Caco-2 (cell line): ENCODE measurements around the gene PARVG. TPM values are rescaled to one million over a fixed set of nuclear protein-coding genes. Genes with fewer than 3 reads are reported as not detected.

Experiments
- Bru-seq: library from RNA; stranded (reverse); fragments of 400-500 nt; gene quantifications from one replicate; lab custom pipeline; 2021; lab: Mats Ljungman, UMichigan
- BruChase-seq, 2 experiments: library from RNA; stranded (reverse); fragments of 400-500 nt; gene quantifications; one replicate each; lab custom pipeline; 2021; lab: Mats Ljungman, UMichigan
- BruUV-seq: library from RNA; stranded (reverse); fragments of 400-500 nt; replicated peaks from 2 replicates; lab custom pipeline; 2021; lab: Mats Ljungman, UMichigan
- CTCF ChIA-PET: fragments of 300-600 bp; sonication (Branson Sonifier 250); formaldehyde crosslinking; loops from one replicate; lab custom pipeline; 2022; ENCODE audit warnings: antibody characterized with exemption; lab: Charles Lee
- POLR2A ChIA-PET: fragments of 300-600 bp; sonication (Branson Sonifier 250); formaldehyde crosslinking; loops from one replicate; lab custom pipeline; 2022; ENCODE audit warnings: antibody characterized with exemption; lab: Charles Lee
- DNase-seq, 2 experiments: peaks; one replicate each; pipeline versions ENCODE4 v3.0.0 to v3.0.0-alpha.2; 2020 to 2022
- H3K27me3 ChIP-seq: replicated peaks from 2 replicates; pipeline ENCODE4 v1.6.0; 2011; ENCODE audit warnings: low read length; ENCODE audit not compliant: control insufficient read depth, insufficient read depth
- H3K36me3 ChIP-seq: 2 replicates; pipeline ENCODE4 v1.5.1; 2011; ENCODE audit warnings: low read length; ENCODE audit not compliant: control insufficient read depth, insufficient read depth
- H3K4me1 ChIP-seq: fragments of 250-450 bp; sonication (Bioruptor Pico); 2 replicates; pipeline ENCODE4 v1.5.1; 2020; ENCODE audit warnings: mild to moderate bottlenecking
- H3K4me3 ChIP-seq: 2 replicates; pipeline ENCODE4 v1.5.1; 2011; ENCODE audit warnings: low read depth, mild to moderate bottlenecking, control low read depth, low read length
- H3K9me3 ChIP-seq: fragments of 250-450 bp; sonication (Bioruptor Pico); 2 replicates; pipeline ENCODE4 v1.5.1; 2020; ENCODE audit warnings: mild to moderate bottlenecking, moderate library complexity
- H3K27ac Mint-ChIP-seq: one replicate; pipeline ENCODE4 v1.8.0; 2022; ENCODE audit warnings: mixed read lengths; ENCODE audit not compliant: unreplicated experiment
- H3K27me3 Mint-ChIP-seq: one replicate; pipeline ENCODE4 v1.8.0; 2022; ENCODE audit warnings: mixed read lengths; ENCODE audit not compliant: insufficient read depth, unreplicated experiment
- H3K36me3 Mint-ChIP-seq: one replicate; pipeline ENCODE4 v1.8.0; 2022; ENCODE audit warnings: mild to moderate bottlenecking, mixed read lengths; ENCODE audit not compliant: insufficient read depth, unreplicated experiment
- H3K4me1 Mint-ChIP-seq: one replicate; pipeline ENCODE4 v1.8.0; 2022; ENCODE audit warnings: low read depth, mixed read lengths; ENCODE audit not compliant: unreplicated experiment
- H3K4me3 Mint-ChIP-seq: one replicate; pipeline ENCODE4 v1.8.0; 2022; ENCODE audit warnings: mild to moderate bottlenecking, moderate library complexity, mixed read lengths; ENCODE audit not compliant: unreplicated experiment
- H3K9me3 Mint-ChIP-seq: one replicate; pipeline ENCODE4 v1.8.0; 2022; ENCODE audit warnings: mixed read lengths; ENCODE audit not compliant: unreplicated experiment
- CTCF ChIP-seq, 2 experiments: fragments of 200-600 bp in 1 of 2; IDR thresholded peaks; 1 replicate in 1 of 2; 2 replicates in 1 of 2; pipeline versions ENCODE4 v1.5.1 to v1.8.0; 2011 to 2022; ENCODE audit warnings: antibody characterized with exemption in 1 of 2, control low read depth in 1 of 2, inconsistent platforms in 1 of 2, low read depth in 1 of 2, low read length in 1 of 2, mild to moderate bottlenecking in 1 of 2, moderate library complexity in 1 of 2; ENCODE audit not compliant: insufficient read depth in 1 of 2, severe bottlenecking in 1 of 2, unreplicated experiment in 1 of 2
- intact Hi-C: fragments of 100-400 bp; cut with micrococcal nuclease; formaldehyde crosslinking; loops from one replicate; pipeline ENCODE4 v1.10.0; 2022; ENCODE audit not compliant: unreplicated experiment
- long read RNA-seq: library from polyadenylated mRNA; stranded (forward); transcript quantifications from one replicate; pipeline ENCODE4 v2.0.0, GENCODE V29; 2022
- total RNA-seq: library from RNA; stranded (reverse); gene quantifications from 2 replicates; pipeline ENCODE4 v1.2.3, GENCODE V29; 2022

PARVG gene, protein sequence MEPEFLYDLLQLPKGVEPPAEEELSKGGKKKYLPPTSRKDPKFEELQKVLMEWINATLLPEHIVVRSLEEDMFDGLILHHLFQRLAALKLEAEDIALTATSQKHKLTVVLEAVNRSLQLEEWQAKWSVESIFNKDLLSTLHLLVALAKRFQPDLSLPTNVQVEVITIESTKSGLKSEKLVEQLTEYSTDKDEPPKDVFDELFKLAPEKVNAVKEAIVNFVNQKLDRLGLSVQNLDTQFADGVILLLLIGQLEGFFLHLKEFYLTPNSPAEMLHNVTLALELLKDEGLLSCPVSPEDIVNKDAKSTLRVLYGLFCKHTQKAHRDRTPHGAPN
- total RNA-seq: not detected in 2 replicates
- percentile 18 among the genes with signal in this experiment for Bru-seq, nascent RNA
- BruChase-seq, experiment 1, labeled RNA remaining after a 2-hour chase: percentile 14 among the genes with signal in this experiment
- BruChase-seq, experiment 2, labeled RNA remaining after a 6-hour chase: percentile 13 among the genes with signal in this experiment
- long read RNA-seq: 0 reads

- POLR2A ChIA-PET: no interaction called here
- H3K4me3 Mint-ChIP-seq: no peak within 1 kb of the TSS
- Histone ChIP-seq H3K4me1 (no peaks in the 10 kb centered on the region), H3K36me3 (no peaks in the 10 kb centered on the region), H3K9me3 (no peaks in the 10 kb centered on the region), H3K4me3 (no peak within 1 kb of the TSS), H3K27me3 (peaks cover 1% of the 10 kb centered on the region; the same call in 1 of the 2 replicates)
- no peak for DNase-seq
- peaks cover 20% of the 10 kb centered on the region for H3K27me3 Mint-ChIP-seq
- H3K36me3 Mint-ChIP-seq: no peaks in the 10 kb centered on the region
- CTCF ChIA-PET: no interaction called here
- intact Hi-C loops: no loop called here
- H3K27ac Mint-ChIP-seq: no peak within 1 kb of the TSS
- H3K9me3 Mint-ChIP-seq: no peaks in the 10 kb centered on the region
- TF ChIP-seq CTCF (IDR thresholded peaks at IDR 0.05; ENCODE audit: insufficient read depth in 1 of 2, low read depth in 1 of 2, low read length in 1 of 2, severe bottlenecking in 1 of 2, unreplicated experiment in 1 of 2): no peak
- BruUV-seq: no TSS peak
- H3K4me1 Mint-ChIP-seq: no peaks in the 10 kb centered on the region
Observed at GRCh38 chr22:44180706-44181032, at the start of gene PARVG. Gene PARVG (plus strand): TSS chr22:44180925. CDS start chr22:44183330, 2,405 bp downstream.

DNA sequence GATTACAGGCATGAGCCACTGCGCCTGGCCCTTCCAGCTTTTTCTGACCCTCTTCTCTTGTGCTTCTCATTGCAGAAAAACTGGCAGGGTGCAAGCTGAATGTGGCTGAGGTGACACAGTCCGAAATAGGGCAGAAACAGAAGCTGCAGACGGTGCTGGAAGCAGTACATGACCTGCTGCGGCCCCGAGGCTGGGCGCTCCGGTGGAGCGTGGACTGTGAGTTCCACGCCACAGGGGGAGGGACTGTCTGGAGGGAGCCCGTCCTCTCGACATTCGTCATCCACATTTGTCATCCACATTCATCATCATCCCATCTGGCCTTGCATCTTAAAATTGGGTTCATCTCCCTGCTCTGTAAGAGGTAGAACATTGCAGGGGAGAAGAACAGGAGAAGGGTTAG is 49.3 kb upstream of the PARVG start:
- H3K36me3 Mint-ChIP-seq: peaks cover 7% of the 10 kb centered on the region
- H3K9me3 ChIP-seq: no peaks in the 10 kb centered on the region
- H3K4me1 Mint-ChIP-seq: no peaks in the 10 kb centered on the region
- no peak overlapping the region for H3K4me3 Mint-ChIP-seq
- no peak overlapping the region for H3K4me3 ChIP-seq
- ChIA-PET CTCF (no interaction called here), POLR2A (no interaction called here)
- H3K27me3 Mint-ChIP-seq: no peaks in the 10 kb centered on the region
- H3K27ac Mint-ChIP-seq: no peak overlapping the region
- no peaks in the 10 kb centered on the region for H3K4me1 ChIP-seq
- DNase-seq: no peak
- no peak for TF ChIP-seq CTCF (IDR thresholded peaks at IDR 0.05; ENCODE audit: insufficient read depth in 1 of 2, low read depth in 1 of 2, low read length in 1 of 2, severe bottlenecking in 1 of 2, unreplicated experiment in 1 of 2)
- intact Hi-C loops: no loop called here
- no TSS peak for BruUV-seq
- no peaks in the 10 kb centered on the region; the same call in none of the 2 replicates for H3K36me3 ChIP-seq
- H3K27me3 ChIP-seq: no peaks in the 10 kb centered on the region
- H3K9me3 Mint-ChIP-seq: peaks cover 21% of the 10 kb centered on the region

DNA sequence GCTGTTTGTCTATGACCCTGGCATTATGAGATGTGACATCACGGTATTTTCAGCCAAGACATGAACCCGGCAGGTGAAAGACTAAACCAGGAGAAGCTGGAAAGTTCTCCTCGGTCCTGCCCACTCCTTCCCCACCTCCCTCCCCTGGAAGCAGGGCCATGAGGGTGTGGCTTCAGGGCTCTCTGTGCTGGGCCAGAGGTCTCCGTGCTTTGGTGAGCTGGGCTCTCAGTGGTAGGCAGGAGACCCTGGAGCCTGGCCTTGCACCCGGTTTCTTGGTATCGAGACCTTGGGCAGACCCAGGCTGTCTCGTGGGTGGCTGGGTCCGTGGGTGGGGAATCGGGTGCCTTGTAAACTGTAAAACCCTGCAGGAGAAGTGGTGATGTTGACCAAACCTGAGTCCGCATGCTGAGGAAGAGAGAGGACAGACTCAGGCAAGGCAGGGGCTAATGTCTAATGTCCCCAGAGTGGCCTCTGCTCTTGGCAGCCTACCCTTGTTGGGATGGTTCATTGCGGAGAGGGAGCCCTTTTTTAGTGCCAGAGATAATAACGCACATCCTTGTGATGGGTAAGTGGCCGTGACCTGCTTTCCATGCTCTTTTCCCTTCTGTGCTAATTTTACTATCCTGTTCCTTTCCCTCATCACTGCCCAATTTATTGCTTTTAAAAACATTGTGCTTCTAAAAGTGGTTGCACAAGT is 48.6 kb upstream of the PARVG start:
- DNase-seq: no peak
- H3K4me3 ChIP-seq: no peak overlapping the region
- H3K36me3 ChIP-seq: no peaks in the 10 kb centered on the region; the same call in none of the 2 replicates
- peaks cover 26% of the 10 kb centered on the region for H3K9me3 Mint-ChIP-seq
- intact Hi-C loops: no loop called here
- POLR2A ChIA-PET: no interaction called here
- H3K27ac Mint-ChIP-seq: no peak overlapping the region
- peaks cover 6% of the 10 kb centered on the region; the same call in 1 of the 2 replicates for H3K9me3 ChIP-seq
- no peaks in the 10 kb centered on the region for H3K4me1 ChIP-seq
- H3K4me3 Mint-ChIP-seq: no peak overlapping the region
- CTCF ChIA-PET: no interaction called here
- H3K36me3 Mint-ChIP-seq: peaks cover 11% of the 10 kb centered on the region
- TF ChIP-seq CTCF (IDR thresholded peaks at IDR 0.05; ENCODE audit: insufficient read depth in 1 of 2, low read depth in 1 of 2, low read length in 1 of 2, severe bottlenecking in 1 of 2, unreplicated experiment in 1 of 2): no peak
- no peaks in the 10 kb centered on the region for H3K27me3 ChIP-seq
- H3K27me3 Mint-ChIP-seq: no peaks in the 10 kb centered on the region
- BruUV-seq: no TSS peak
- no peaks in the 10 kb centered on the region for H3K4me1 Mint-ChIP-seq
